TTC549 (cell line): ENCODE data around the gene TRIM44.
"Not testable (repeated sequence)": the region's sequence is repeated elsewhere in the genome, so short reads cannot be mapped to it uniquely, and the experiment has no call there.

Experiments used
- FAIRE-seq: peaks from 2 replicates; lab custom pipeline; 2012; peaks lifted over from hg19 to GRCh38; lab: Jason Lieb, UNC

Gene TRIM44

DNA sequence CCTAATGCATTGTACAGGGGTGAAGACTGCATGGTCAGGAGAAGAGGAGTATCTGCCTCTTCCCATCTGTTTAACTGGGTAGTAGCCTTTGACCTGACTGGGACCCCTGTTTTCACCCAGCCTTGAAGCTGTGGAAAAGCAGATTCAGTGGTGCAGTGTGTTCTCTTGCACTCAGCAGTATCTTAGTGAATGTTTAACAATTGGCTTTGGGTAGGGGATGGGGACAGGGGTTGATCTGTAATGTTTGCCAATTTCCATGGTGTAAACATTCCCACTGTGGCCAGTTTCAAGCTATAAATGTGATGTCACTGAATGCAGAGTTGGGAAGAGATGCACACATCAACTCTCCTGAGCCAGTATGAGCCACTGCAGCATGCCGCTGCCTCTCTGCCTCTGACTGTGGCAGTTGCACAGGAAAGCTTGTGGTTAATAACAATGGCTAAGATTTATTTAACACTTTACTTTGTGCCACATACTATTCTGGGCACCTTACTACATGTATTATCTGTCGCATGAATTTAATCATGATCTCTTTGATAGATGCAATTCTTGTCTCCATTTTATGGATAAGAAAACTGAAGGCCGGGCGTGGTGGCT is 28.6 kb upstream of the TRIM44 start:
- no peak for FAIRE-seq

- no peak for FAIRE-seq
Measured at GRCh38 chr11:35635933-35636332, 26.6 kb upstream of the TRIM44 start.

DNA sequence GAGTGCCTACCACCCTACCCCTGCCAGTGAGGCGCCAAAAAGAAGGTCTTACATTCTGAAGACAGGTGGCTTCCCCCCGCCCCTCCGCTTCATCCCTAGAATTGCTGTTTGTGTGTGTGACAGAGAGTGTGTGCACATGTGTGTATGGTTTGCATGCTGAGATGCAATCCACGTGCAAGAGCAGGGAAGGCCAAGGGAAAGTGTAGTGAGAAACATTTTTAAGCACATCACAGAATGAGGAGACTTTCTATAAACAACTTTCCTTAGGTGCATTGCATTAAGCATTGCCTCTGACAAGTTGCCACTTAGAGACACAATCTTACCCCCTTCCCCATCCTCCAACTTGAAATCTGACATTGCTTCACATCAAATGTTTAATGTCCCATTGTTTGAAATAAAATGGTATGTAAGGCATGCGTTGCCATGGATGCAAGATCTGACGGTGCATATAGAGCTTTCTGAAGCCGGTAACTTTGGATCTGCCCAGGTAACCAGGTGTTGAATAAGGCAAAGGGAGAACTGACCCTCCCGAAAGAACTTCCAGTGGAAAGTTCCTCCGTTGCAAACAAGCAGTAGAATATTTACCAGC is 22.9 kb upstream of the TRIM44 start:
- FAIRE-seq: no peak

DNA sequence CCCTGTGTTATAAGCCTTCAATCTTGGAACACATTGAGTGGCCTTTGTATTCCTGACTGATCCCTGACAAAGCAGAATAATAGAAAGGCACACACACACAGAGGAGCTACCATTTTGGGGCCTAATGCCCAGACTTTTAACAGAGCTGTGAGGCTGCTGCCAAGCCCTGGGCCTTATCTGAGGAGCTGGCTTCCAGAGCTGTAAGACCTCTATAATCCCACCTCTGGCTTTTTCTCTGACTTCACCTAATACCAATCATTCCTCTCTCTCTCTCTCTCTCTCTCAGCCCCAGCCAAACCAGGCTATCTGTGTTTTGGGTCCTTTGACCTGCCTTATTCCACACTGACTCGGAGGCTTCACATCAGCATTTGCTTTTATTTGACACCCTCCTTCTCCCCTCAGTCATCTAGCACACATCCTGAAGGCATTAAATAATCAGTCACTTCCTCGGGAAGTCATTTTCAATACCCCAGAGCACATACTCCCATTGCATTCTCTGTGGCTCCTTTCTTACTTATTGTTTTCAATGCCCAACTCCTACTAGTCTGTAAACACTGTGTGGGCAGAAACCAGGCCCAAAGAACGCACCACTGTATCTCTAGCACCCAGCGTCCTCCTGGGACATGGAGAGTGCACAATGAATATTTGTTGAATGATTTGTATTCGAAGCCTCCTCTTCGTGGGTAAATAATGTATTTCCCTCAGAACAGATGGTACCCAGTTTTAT is 21.2 kb upstream of the TRIM44 start:
- FAIRE-seq: no peak

DNA sequence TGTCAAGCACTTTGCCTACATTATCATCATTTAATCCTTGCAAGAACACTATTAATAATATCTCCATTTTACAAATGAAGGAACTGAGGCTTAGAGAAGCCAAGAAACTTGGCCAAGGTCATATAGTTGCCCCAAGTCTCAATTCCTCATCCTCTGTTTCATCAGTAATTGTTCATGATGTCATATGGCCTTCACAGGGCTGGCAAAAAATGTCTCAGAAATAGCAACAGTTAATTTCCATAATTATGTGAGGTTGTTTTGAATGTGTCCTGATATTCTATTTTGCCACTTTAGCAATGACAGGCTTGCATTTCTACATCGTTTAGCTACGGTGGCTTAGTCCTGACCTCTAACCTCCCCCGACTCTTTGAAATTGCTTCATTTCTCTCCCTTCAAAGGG is 20.6 kb upstream of the TRIM44 start:
- no peak for FAIRE-seq

GRCh38 chr11:35647421-35648093 is 15.0 kb upstream of the TRIM44 start:
- no peak for FAIRE-seq

DNA sequence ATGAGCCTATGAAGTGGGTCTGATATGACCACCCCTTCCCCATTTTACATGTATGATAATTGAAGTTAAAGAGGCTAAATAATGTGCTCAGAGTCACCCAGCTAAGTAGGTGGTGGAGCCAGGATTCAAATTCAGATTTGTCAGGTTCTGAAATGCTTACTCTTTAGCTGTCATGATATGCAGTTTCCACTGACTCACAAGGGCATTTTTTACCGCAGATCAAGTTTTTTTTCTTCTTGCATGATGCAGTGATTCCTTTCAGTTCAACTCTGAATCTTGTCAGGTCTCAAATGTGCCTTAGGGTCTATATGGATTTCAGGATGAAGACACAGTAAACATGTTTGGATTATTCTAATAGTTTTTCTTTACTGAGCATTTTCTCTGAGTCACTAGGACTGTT is 12.6 kb upstream of the TRIM44 start:
- no peak for FAIRE-seq

DNA sequence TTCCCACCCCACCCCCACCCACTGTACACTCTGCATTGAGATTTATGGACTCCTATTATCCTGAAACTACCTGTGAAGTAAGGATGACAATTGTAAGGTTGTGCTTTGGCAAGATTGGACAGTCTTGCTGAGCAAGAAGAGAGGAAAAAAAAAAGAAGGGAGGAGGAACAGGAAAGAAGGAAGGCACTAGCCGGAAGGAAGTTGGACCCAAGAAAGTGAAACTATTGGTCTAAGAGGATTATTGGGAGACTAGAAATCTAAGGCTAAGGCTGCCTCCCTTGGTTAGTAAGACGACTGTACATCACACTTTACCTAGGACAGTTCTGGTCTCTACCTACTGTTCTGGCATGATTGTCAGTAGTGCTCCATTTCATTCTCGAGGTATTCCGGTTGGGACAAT is 12.1 kb upstream of the TRIM44 start:
- no peak for FAIRE-seq

GRCh38 chr11:35651263-35651662 is 11.3 kb upstream of the TRIM44 start:
- FAIRE-seq: no peak

- FAIRE-seq: not testable (repeated sequence)
Measured at GRCh38 chr11:35652786-35653185, 9.8 kb upstream of the TRIM44 start.

DNA sequence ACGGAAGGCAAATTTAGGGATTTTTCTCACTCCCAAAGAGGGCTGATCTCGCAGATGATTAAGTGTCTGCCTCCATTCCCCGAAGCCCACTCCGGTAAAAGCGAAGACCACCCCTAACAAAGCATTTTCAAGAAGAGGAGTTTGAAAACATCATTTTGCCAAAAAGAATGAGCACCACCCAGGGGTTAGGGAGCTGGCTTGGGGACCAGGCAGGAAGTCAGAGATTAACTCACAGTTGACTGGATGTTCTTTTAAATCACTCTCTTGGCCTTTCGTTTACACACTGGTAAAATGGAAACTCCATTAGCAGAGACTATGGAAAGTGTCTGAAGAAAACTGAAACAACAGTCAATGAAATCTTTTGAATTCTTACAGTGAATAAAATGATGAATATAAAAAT is 7.9 kb upstream of the TRIM44 start:
- FAIRE-seq: no peak

GRCh38 chr11:35655254-35655653 is 7.3 kb upstream of the TRIM44 start:
- FAIRE-seq: no peak

DNA sequence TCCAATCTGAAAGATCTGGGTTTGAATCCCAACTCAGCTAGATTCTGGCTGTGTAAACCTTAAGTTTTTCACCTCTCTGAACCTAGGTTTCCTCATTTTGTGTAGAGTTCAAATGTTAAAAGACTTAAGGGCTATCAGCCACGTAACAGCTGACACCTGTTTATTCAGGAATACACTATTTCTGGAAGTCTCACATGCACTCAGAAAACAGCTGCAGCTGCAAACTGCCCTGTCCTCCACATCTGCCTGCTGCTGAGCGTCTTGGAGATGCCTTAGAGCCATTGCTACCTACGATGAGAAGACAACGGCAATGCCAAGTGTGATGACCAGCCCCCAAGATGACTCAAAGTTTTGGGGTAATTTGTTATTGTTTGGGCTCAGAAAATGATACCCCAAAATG is 6.7 kb upstream of the TRIM44 start:
- FAIRE-seq: no peak

DNA sequence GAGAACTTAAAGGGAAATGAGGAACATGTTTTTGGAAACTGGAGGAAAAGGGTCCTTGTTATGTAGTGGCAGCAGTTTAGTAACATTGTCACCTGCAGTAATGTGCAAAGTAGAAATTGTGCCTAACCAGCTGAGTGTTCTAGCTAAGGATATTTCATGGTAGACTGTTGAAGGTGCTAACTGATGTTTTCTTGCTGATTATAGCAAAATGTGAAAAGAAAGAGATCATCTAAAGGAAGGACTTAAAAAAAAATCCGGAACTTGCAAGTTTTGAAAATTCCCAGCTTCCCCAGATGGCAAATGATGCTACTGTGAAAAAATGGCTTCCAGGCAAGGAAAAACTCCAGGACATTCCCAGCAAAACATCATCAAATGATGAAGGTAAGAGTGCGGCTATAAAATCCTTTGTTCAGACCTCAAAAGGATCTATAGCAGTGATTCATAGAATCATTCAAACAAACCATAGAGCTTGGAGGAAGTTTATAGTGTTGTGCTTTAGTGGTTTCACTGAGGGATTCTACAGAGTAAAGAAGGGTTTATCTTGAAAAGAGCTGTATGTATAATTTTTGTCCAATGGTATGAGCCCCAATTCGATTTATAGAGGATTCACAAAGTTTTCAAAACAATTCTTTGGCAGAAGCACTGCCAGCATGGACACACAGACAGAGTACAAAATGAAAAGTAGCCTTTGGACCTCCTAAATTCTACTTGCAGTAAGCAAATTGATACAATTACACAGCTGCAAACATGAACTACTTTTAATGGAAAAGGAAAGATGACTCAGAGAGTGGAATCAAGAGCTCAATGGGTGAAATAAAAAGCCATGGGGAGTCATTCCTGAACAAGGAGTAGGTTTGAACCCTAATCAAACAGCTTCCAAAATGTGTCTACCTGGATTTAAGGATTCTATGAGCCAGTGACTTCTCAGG is 4.3 kb upstream of the TRIM44 start:
- FAIRE-seq: no peak

GRCh38 chr11:35661534-35661933 is 1.0 kb upstream of the TRIM44 start:
- no peak for FAIRE-seq

- FAIRE-seq: no peak
Measured at GRCh38 chr11:35662061-35662648, 420 bp upstream of the TRIM44 start.

DNA sequence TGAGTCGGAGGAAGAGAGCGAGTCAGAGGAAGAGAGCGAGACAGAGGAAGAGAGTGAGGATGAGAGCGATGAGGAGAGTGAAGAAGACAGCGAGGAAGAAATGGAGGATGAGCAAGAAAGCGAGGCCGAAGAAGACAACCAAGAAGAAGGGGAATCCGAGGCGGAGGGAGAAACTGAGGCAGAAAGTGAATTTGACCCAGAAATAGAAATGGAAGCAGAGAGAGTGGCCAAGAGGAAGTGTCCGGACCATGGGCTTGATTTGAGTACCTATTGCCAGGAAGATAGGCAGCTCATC is 780 bp downstream of the TRIM44 start:
- no peak for FAIRE-seq

DNA sequence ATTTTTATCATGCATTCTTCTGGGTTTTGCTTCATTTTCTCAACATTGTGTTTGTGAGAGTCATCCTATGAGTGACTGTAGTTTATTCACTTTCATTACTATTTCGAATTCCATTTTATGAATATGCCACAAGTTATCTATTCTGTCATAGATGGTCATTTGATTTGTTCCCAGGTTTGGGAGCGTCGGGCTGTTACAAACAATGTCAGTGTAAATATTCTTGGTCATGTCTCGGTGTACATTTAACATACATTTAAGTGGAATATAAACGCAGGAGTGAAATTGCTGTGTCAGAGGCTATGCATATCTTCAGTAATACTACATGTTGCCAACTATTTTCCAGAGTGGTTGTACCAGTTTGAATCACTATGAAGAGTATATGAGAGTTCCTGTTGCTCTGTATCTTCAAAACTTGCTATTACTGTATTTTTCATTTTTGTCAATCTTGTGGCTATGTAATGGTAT is 2.4 kb downstream of the TRIM44 start:
- FAIRE-seq: no peak

DNA sequence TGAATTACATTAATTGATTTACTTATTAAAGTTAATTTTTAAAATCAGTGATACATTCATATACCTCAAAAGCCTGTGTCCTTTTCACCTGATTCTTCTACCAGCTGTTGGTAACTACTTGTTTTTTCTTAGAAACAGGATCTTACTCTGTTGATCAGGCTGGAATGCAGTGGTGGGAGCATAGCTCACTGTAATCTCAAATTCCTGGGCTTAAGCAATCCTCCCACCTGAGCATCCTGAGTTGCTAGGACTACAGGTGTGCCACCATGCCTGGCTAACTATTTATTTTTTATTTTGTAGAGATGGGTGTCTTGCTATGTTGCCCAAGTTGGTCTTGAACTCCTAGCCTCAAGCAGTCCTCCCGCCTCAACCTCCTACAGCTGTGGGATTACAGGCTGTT is 4.7 kb downstream of the TRIM44 start:
- no peak for FAIRE-seq

GRCh38 chr11:35668350-35668749 is 5.8 kb downstream of the TRIM44 start:
- not testable (repeated sequence) for FAIRE-seq

- no peak for FAIRE-seq
Measured at GRCh38 chr11:35671396-35672127, 9.0 kb downstream of the TRIM44 start.
